GM19463 (cell line): ENCODE measurements around the gene NOX3.

Experiments
- ATAC-seq: cut with Tn5 transposase; IDR thresholded peaks from one replicate; pipeline ENCODE4 v1.9.1; 2021; ENCODE audit warnings: mild to moderate bottlenecking, moderate library complexity; ENCODE audit not compliant: unreplicated experiment

The NOX3 gene

GRCh38 chr6:155402656-155403304 is 52.9 kb downstream of the NOX3 start:
- no peak for ATAC-seq

- ATAC-seq: no peak
These were observed 55.0 kb downstream of the NOX3 start for GRCh38 chr6:155400654-155400965.

- no peak for ATAC-seq
These were observed 55.6 kb downstream of the NOX3 start for GRCh38 chr6:155399745-155400653.

GRCh38 chr6:155399062-155399744 is 56.4 kb downstream of the NOX3 start:
- ATAC-seq: no peak

GRCh38 chr6:155398701-155399061 is 57.0 kb downstream of the NOX3 start:
- no peak for ATAC-seq

- no peak for ATAC-seq
These were observed 57.4 kb downstream of the NOX3 start for GRCh38 chr6:155398221-155398620.

GRCh38 chr6:155397172-155397705 is 58.4 kb downstream of the NOX3 start:
- ATAC-seq: no peak

GRCh38 chr6:155396605-155397004 is 59.0 kb downstream of the NOX3 start:
- no peak for ATAC-seq

GRCh38 chr6:155395339-155395738 is 60.3 kb downstream of the NOX3 start:
- no peak for ATAC-seq

- ATAC-seq: no peak
These were observed 66.5 kb downstream of the NOX3 start for GRCh38 chr6:155389130-155389529.

GRCh38 chr6:155388591-155388990 is 67.0 kb downstream of the NOX3 start:
- no peak for ATAC-seq

- ATAC-seq: no peak
These were observed 68.2 kb downstream of the NOX3 start for GRCh38 chr6:155387481-155387880.

- no peak for ATAC-seq
These were observed 71.2 kb downstream of the NOX3 start for GRCh38 chr6:155384321-155384952.

- no peak for ATAC-seq
These were observed 71.7 kb downstream of the NOX3 start for GRCh38 chr6:155383913-155384312.

GRCh38 chr6:155382338-155382685 is 73.3 kb downstream of the NOX3 start:
- ATAC-seq: no peak

- no peak for ATAC-seq
These were observed 73.8 kb downstream of the NOX3 start for GRCh38 chr6:155381673-155382337.

- ATAC-seq: no peak
These were observed 74.8 kb downstream of the NOX3 start for GRCh38 chr6:155380666-155381332.

- ATAC-seq: no peak
These were observed 76.9 kb downstream of the NOX3 start for GRCh38 chr6:155378724-155379123.

GRCh38 chr6:155378276-155378675 is 77.4 kb downstream of the NOX3 start:
- ATAC-seq: no peak

GRCh38 chr6:155377061-155377460 is 78.6 kb downstream of the NOX3 start:
- no peak for ATAC-seq
